Ascending aorta (tissue), 2 donors: Measurements from ENCODE around the gene POU2F1. TPM values are rescaled to one million over a fixed set of nuclear protein-coding genes. Genes with fewer than 3 reads are reported as not detected.
A peak's percentile ranks its signal among the peaks of the same experiment; 100 is the strongest.
"Not testable (repeated sequence)": the region's sequence is repeated elsewhere in the genome, so short reads cannot be mapped to it uniquely, and the experiment has no call there.

ENCODE experiments used
- DNase-seq, 2 donors: peaks; one replicate each; pipeline ENCODE4 v3.0.0-alpha.2; 2019; ENCODE audit warnings: low spot score in 2 of 2
- H3K27ac ChIP-seq, 2 donors: fragments of 200-600 bp; sonication (generic); one replicate each; pipeline ENCODE4 v1.5.1; 2016 to 2017; ENCODE audit warnings: mild to moderate bottlenecking in 1 of 2
- H3K27me3 ChIP-seq: fragments of 200-600 bp; sonication (generic); one replicate; pipeline ENCODE4 v1.5.1; 2017
- H3K36me3 ChIP-seq, 2 donors: fragments of 200-600 bp; sonication (generic); one replicate each; pipeline ENCODE4 v1.5.1; 2016
- H3K4me1 ChIP-seq, 2 donors: fragments of 200-600 bp; sonication (generic); one replicate each; pipeline ENCODE4 v1.5.1; 2016 to 2017; ENCODE audit warnings: mild to moderate bottlenecking in 1 of 2
- H3K4me3 ChIP-seq, 2 donors: fragments of 200-600 bp; sonication (generic); one replicate each; pipeline ENCODE4 v1.5.1; 2016 to 2017; ENCODE audit warnings: mild to moderate bottlenecking in 1 of 2
- H3K9me3 ChIP-seq, 2 donors: fragments of 200-600 bp; sonication (generic); one replicate each; pipeline ENCODE4 v1.5.1; 2016
- CTCF ChIP-seq, 3 experiments: fragments of 200-600 bp in 2 of 3; fragments of 450-650 bp in 1 of 3; sonication (generic) in 2 of 3; IDR thresholded peaks; one replicate each; pipeline ENCODE4 v1.5.1; 2016 to 2019; ENCODE audit warnings: antibody characterized with exemption in 3 of 3, mild to moderate bottlenecking in 1 of 3, moderate library complexity in 1 of 3
- intact Hi-C: fragments of 100-400 bp; cut with DNase I; formaldehyde crosslinking; loops from one replicate; pipeline ENCODE4 v1.15.1; 2023
- total RNA-seq: library from RNA; depleted of rRNA; stranded (reverse); fragments of >200 nt; gene quantifications from one replicate; pipeline ENCODE4 v1.1.0, GENCODE V29; 2016

The POU2F1 gene
- total RNA-seq, 1 donor from 2014 or later, result 3.0 TPM

GRCh38 chr1:167221738-167222610 is 1.3 kb downstream of the POU2F1 start:
- no peak for TF ChIP-seq CTCF (IDR thresholded peaks at IDR 0.05)
- peak overlapping the region; percentile 75 to 97 for H3K4me3 ChIP-seq
- no peaks in the 10 kb centered on the region for H3K9me3 ChIP-seq
- peak; percentile 16 to 73 for DNase-seq
- no peaks in the 10 kb centered on the region for H3K27me3 ChIP-seq
- H3K27ac ChIP-seq, result peak overlapping the region; percentile 93 to 98
- intact Hi-C loops, result loop anchor here (2.0 to 5.0 kb wide), 4 partner anchors 155 to 381 kb away; partner anchors contain the start of genes CREG1 and TADA1
- H3K4me1 ChIP-seq, result peaks cover 0 to 10% of the 10 kb centered on the region in 2 donors
- H3K36me3 ChIP-seq, result no peaks in the 10 kb centered on the region

- H3K27ac ChIP-seq, result peak overlapping the region; percentile 9 to 98
- H3K4me1 ChIP-seq, result peaks cover 0 to 10% of the 10 kb centered on the region in 2 donors
- H3K4me3 ChIP-seq, result peak overlapping the region in 1 of 2 donors; percentile 97
- DNase-seq, result no peak
- H3K27me3 ChIP-seq, result no peaks in the 10 kb centered on the region
- no peaks in the 10 kb centered on the region for H3K36me3 ChIP-seq
- intact Hi-C loops, result loop anchor here (5.0 kb wide), 2 partner anchors 156 to 329 kb away; partner anchors contain the start of gene CREG1
- TF ChIP-seq CTCF (IDR thresholded peaks at IDR 0.05), result no peak
- H3K9me3 ChIP-seq, result no peaks in the 10 kb centered on the region
Observed at GRCh38 chr1:167223144-167224103, 2.7 kb downstream of the POU2F1 start.

GRCh38 chr1:167224734-167225235 is 4.1 kb downstream of the POU2F1 start:
- H3K4me1 ChIP-seq, result peaks cover 0 to 10% of the 10 kb centered on the region in 2 donors
- not testable (repeated sequence) for H3K36me3 ChIP-seq, H3K9me3 ChIP-seq, H3K27ac ChIP-seq, H3K27me3 ChIP-seq, H3K4me3 ChIP-seq, DNase-seq
- intact Hi-C loops, result loop anchor here (5.0 kb wide), 2 partner anchors 157 to 328 kb away; partner anchors contain the start of gene CREG1

- intact Hi-C loops, result no loop called here
- DNase-seq, result no peak
- Histone ChIP-seq H3K36me3 (no peaks in the 10 kb centered on the region), H3K4me3 (no peak overlapping the region), H3K4me1 (peaks cover 0 to 10% of the 10 kb centered on the region in 2 donors), H3K9me3 (no peaks in the 10 kb centered on the region), H3K27ac (no peak overlapping the region), H3K27me3 (no peaks in the 10 kb centered on the region)
- no peak for TF ChIP-seq CTCF (IDR thresholded peaks at IDR 0.05)
Observed at GRCh38 chr1:167225920-167226319, 5.2 kb downstream of the POU2F1 start.

GRCh38 chr1:167227934-167228378 is 7.3 kb downstream of the POU2F1 start:
- no peak for DNase-seq
- Histone ChIP-seq H3K36me3 (no peaks in the 10 kb centered on the region), H3K4me1 (peaks cover 0 to 4% of the 10 kb centered on the region in 2 donors), H3K9me3 (no peaks in the 10 kb centered on the region), H3K4me3 (no peak overlapping the region), H3K27ac (no peak overlapping the region), H3K27me3 (no peaks in the 10 kb centered on the region)
- intact Hi-C loops, result no loop called here
- TF ChIP-seq CTCF (IDR thresholded peaks at IDR 0.05), result no peak
